K562 (cell line): ENCODE results near the gene FASLG. TPM values are rescaled to one million over a fixed set of nuclear protein-coding genes. Genes with fewer than 3 reads are reported as not detected.

ENCODE experiments used
- ATAC-seq: fragments of 200-7000 bp; cut with Tn5 transposase; 3 replicates; pipeline ENCODE4 v1.9.1; 2020; ENCODE audit warnings: moderate library complexity
- BruUV-seq: library from RNA; stranded (reverse); fragments of 400-500 nt; replicated peaks from 2 replicates; lab custom pipeline; 2021; lab: Mats Ljungman, UMichigan
- CTCF ChIA-PET: fragments of 300-600 bp; formaldehyde crosslinking; extraction: SDS; loops from one replicate; lab custom pipeline; 2021; ENCODE audit warnings: low intra/inter-chr PET ratio; lab: Yijun Ruan, JAX
- POLR2A ChIA-PET: fragments of 300-600, 350-650 bp; sonication (Branson Sonifier 250); formaldehyde crosslinking; extraction: SDS; loops from one replicate; lab custom pipeline; 2021; ENCODE audit warnings: antibody characterized with exemption, inconsistent platforms; lab: Yijun Ruan, JAX
- DNase-seq, 4 experiments: peaks; one replicate each; pipeline versions ENCODE4 v3.0.0 to v3.0.0-alpha.2; 2011 to 2018; ENCODE audit warnings: low spot score in 3 of 4, mixed read lengths in 3 of 4; ENCODE audit errors: extremely low read depth in 1 of 4
- FAIRE-seq: peaks from 2 replicates; lab custom pipeline; 2011; peaks lifted over from hg19 to GRCh38; lab: Jason Lieb, UNC
- H2AFZ ChIP-seq: 2 replicates; pipeline ENCODE4 v1.6.0; 2011; ENCODE audit warnings: low read depth, low read length, control low read depth, inconsistent platforms
- H3K27ac ChIP-seq: fragments of 200-600 bp; 3 replicates; pipeline ENCODE4 v1.8.0; 2011; ENCODE audit warnings: low read depth, mild to moderate bottlenecking, control low read depth, inconsistent platforms, low read length, moderate library complexity, mixed read lengths; ENCODE audit errors: extremely low read depth
- H3K27me3 ChIP-seq, 2 experiments: fragments of 300-600 bp in 1 of 2; 2 replicates in 1 of 2; 3 replicates in 1 of 2; pipeline versions ENCODE4 v1.6.0 to v1.8.0; 2011; ENCODE audit warnings: inconsistent platforms in 2 of 2, low read length in 2 of 2, mild to moderate bottlenecking in 1 of 2, mixed read lengths in 1 of 2, moderate library complexity in 1 of 2; ENCODE audit not compliant: control insufficient read depth in 2 of 2, insufficient read depth in 2 of 2
- H3K36me3 ChIP-seq: fragments of 300-600 bp; 3 replicates; pipeline ENCODE4 v1.8.0; 2011; ENCODE audit warnings: mild to moderate bottlenecking, low read length, inconsistent platforms; ENCODE audit not compliant: control insufficient read depth, insufficient read depth
- H3K4me1 ChIP-seq, 2 experiments: fragments of 200-600 bp in 1 of 2; replicated peaks in 1 of 2; 2 replicates in 1 of 2; 3 replicates in 1 of 2; pipeline versions ENCODE4 v1.5.1 to v1.8.0; 2011; ENCODE audit warnings: inconsistent platforms in 2 of 2, low read length in 2 of 2, mild to moderate bottlenecking in 1 of 2, mixed read lengths in 1 of 2, moderate library complexity in 1 of 2; ENCODE audit not compliant: control insufficient read depth in 2 of 2, insufficient read depth in 2 of 2
- H3K4me2 ChIP-seq: 2 replicates; pipeline ENCODE4 v1.6.1; 2011; ENCODE audit warnings: low read length, control low read depth, inconsistent platforms, mixed read lengths; ENCODE audit not compliant: insufficient read depth
- H3K4me3 ChIP-seq: fragments of 200-600 bp; sonication (generic), shearing (Covaris generic); 2 replicates; pipeline ENCODE4 v1.5.1; 2016; ENCODE audit warnings: control low read depth, inconsistent platforms
- H3K79me2 ChIP-seq: fragments of 200-600 bp; 3 replicates; pipeline ENCODE4 v1.8.0; 2011; ENCODE audit warnings: low read length, inconsistent platforms; ENCODE audit not compliant: control insufficient read depth, insufficient read depth
- H3K9ac ChIP-seq, 2 experiments: 2 replicates each; pipeline versions ENCODE4 v1.6.0 to v1.6.1; 2011; ENCODE audit warnings: low read depth in 2 of 2, low read length in 2 of 2, control low read depth in 1 of 2, inconsistent platforms in 1 of 2, mild to moderate bottlenecking in 1 of 2, mixed read lengths in 1 of 2; ENCODE audit not compliant: insufficient read depth in 1 of 2
- H3K9me1 ChIP-seq: one replicate; pipeline ENCODE4 v1.6.0; 2011; ENCODE audit warnings: inconsistent platforms, mild to moderate bottlenecking, low read length, moderate library complexity; ENCODE audit not compliant: control insufficient read depth, insufficient read depth
- H3K9me3 ChIP-seq: replicated peaks from 2 replicates; pipeline ENCODE4 v1.5.1; 2011; ENCODE audit warnings: low read depth, low read length, inconsistent platforms; ENCODE audit not compliant: control insufficient read depth, insufficient read depth
- H4K20me1 ChIP-seq: replicated peaks from 2 replicates; pipeline ENCODE4 v1.6.1; 2011; ENCODE audit warnings: low read length, inconsistent platforms, mixed read lengths; ENCODE audit not compliant: control insufficient read depth, insufficient read depth
- ELF1 ChIP-seq: fragments of 200-800 bp; sonication (Bioruptor generic); IDR thresholded peaks from 2 replicates; pipeline ENCODE4 v1.6.1; 2016; ENCODE audit warnings: missing genetic modification characterization, missing compliant biosample characterization
- ETV6 ChIP-seq, 3 experiments: fragments of 150-350 bp in 1 of 3; sonication (generic) in 1 of 3; formaldehyde crosslinking in 1 of 3; IDR thresholded peaks; 2 replicates each; pipeline versions ENCODE4 v1.6.1 to v1.8.0; 2014 to 2022; ENCODE audit warnings: borderline replicate concordance in 2 of 3, low read depth in 2 of 3, antibody characterized with exemption in 1 of 3, low read length in 1 of 3, mild to moderate bottlenecking in 1 of 3, missing genetic modification reagents in 1 of 3
- FUS ChIP-seq: fragments of 200-400 bp; formaldehyde crosslinking; optimal IDR thresholded peaks from 2 replicates; pipeline ENCODE3; 2017; ENCODE audit warnings: low read depth, low read length
- POLR2G ChIP-seq: fragments of 200-400 bp; formaldehyde crosslinking; IDR thresholded peaks from 2 replicates; pipeline ENCODE4 v1.6.1; 2017; ENCODE audit warnings: low read depth, mild to moderate bottlenecking, antibody characterized with exemption, low read length, moderate library complexity
- PPARD ChIP-seq: fragments of 250-450 bp; sonication (Bioruptor Pico); IDR thresholded peaks from 2 replicates; pipeline ENCODE4 v1.8.0; 2022; ENCODE audit warnings: inconsistent platforms, mild to moderate bottlenecking, moderate library complexity
- RBM34 ChIP-seq: fragments of 200-400 bp; formaldehyde crosslinking; IDR thresholded peaks from 2 replicates; pipeline ENCODE4 v1.6.1; 2018; ENCODE audit warnings: low read length, borderline replicate concordance; ENCODE audit not compliant: insufficient read depth
- SAFB2 ChIP-seq: fragments of 200-400 bp; formaldehyde crosslinking; IDR thresholded peaks from 2 replicates; pipeline ENCODE4 v1.6.1; 2018; ENCODE audit warnings: borderline replicate concordance, low read length, low read depth, moderate library complexity; ENCODE audit not compliant: severe bottlenecking
- SIN3B ChIP-seq: fragments of 450-650 bp; IDR thresholded peaks from 2 replicates; pipeline ENCODE4 v1.6.1; 2017; ENCODE audit warnings: low read depth, mild to moderate bottlenecking, moderate library complexity
- SPI1 ChIP-seq: IDR thresholded peaks from 2 replicates; pipeline ENCODE4 v1.6.1; 2011; ENCODE audit warnings: low read depth, low read length, control low read depth, borderline replicate concordance
- SRSF9 ChIP-seq: fragments of 200-400 bp; formaldehyde crosslinking; IDR thresholded peaks from 2 replicates; pipeline ENCODE4 v1.6.1; 2017; ENCODE audit warnings: low read depth, low read length, borderline replicate concordance
- TOE1 ChIP-seq, 2 experiments: fragments of 450-650 bp in 1 of 2; sonication (generic) in 1 of 2; formaldehyde crosslinking in 1 of 2; IDR thresholded peaks; 2 replicates each; pipeline versions ENCODE4 v1.7.1 to v1.8.0; 2016 to 2022; ENCODE audit warnings: borderline replicate concordance in 2 of 2, mild to moderate bottlenecking in 2 of 2, antibody characterized with exemption in 1 of 2, inconsistent platforms in 1 of 2, low read depth in 1 of 2, missing genetic modification reagents in 1 of 2, moderate library complexity in 1 of 2
- ZBTB8A ChIP-seq: fragments of 450-650 bp; IDR thresholded peaks from 2 replicates; pipeline ENCODE4 v1.6.1; 2018; ENCODE audit warnings: mild to moderate bottlenecking, moderate library complexity; ENCODE audit not compliant: partially characterized antibody
- ZNF324 ChIP-seq: fragments of 250-450 bp; sonication (Bioruptor Pico); IDR thresholded peaks from 2 replicates; pipeline ENCODE4 v1.4.0; 2020; ENCODE audit warnings: mild to moderate bottlenecking
- ZNF766 ChIP-seq: fragments of 200-800 bp; sonication (Bioruptor generic); conservative IDR thresholded peaks from 2 replicates; pipeline ENCODE4 v1.6.1; 2016; ENCODE audit warnings: missing genetic modification characterization, missing compliant biosample characterization
- ZNF780A ChIP-seq: fragments of 250-450 bp; sonication (Bioruptor Pico); IDR thresholded peaks from 2 replicates; pipeline ENCODE4 v1.5.0; 2021; ENCODE audit warnings: mild to moderate bottlenecking
- WGBS: fragments of 100-300 bp; shearing (Covaris generic); methylation state at CpG from one replicate; pipeline ENCODE4 v1.1.6; 2016; ENCODE audit warnings: low coverage, mixed read lengths; ENCODE audit not compliant: insufficient coverage; ENCODE audit errors: missing lambda C conversion rate; 5-methylcytosine and 5-hydroxymethylcytosine counted together
- in situ Hi-C: fragments of 300-500 bp; cut with MboI; formaldehyde crosslinking; loops from 4 replicates; pipeline ENCODE4 v1.15.0; 2018; ENCODE audit warnings: inconsistent platforms, mixed read lengths
- intact Hi-C: fragments of 100-400 bp; cut with micrococcal nuclease; formaldehyde crosslinking; loops from 2 replicates; pipeline ENCODE4 v1.14.2; 2022
- polyA plus RNA-seq, 8 experiments: library from polyadenylated mRNA; depleted of rRNA in 4 of 8; stranded (reverse) in 5 of 8; unstranded in 3 of 8; fragments of >200 nt; fragmentation: Nextera tagmentation in 2 of 8; fragmentation: Illumina TruSeq in 1 of 8; extraction: Ambion mirVana in 2 of 8; extraction: Trizol in 1 of 8; gene quantifications; 2 replicates each; pipeline versions ENCODE4 v1.2.1 to v1.2.3, GENCODE V29; 2011 to 2014; ENCODE audit warnings: inconsistent platforms in 1 of 8, missing spikeins in 1 of 8
- total RNA-seq, 7 experiments: library from RNA; depleted of rRNA in 6 of 7; stranded (reverse); fragments of >200 nt in 6 of 7; fragmentation: Illumina TruSeq in 2 of 7; extraction: Trizol in 2 of 7; gene quantifications; 2 replicates each; pipeline versions ENCODE4 v1.2.1 to v1.2.3, GENCODE V29; 2011 to 2021; ENCODE audit warnings: low replicate concordance in 1 of 7
- TF ChIP-seq, protein P1 (sequence below): sonication (generic); formaldehyde crosslinking; IDR thresholded peaks from 2 replicates; pipeline ENCODE4 v1.8.1; 2022; ENCODE audit warnings: missing genetic modification reagents
- TF ChIP-seq, protein P2 (sequence below): IDR thresholded peaks from 3 replicates; pipeline ENCODE4 v1.6.1; 2011; ENCODE audit warnings: borderline replicate concordance, mild to moderate bottlenecking; ENCODE audit not compliant: insufficient read length, insufficient read depth
- TF ChIP-seq, protein P3 (sequence below): fragments of 200-400 bp; formaldehyde crosslinking; IDR thresholded peaks from 2 replicates; pipeline ENCODE4 v1.6.1; 2017; ENCODE audit warnings: mild to moderate bottlenecking, low read depth, low read length, moderate library complexity

FASLG gene
- total and polyA plus RNA-seq, 9 of the 15 experiments (the other 6 are each of a cell fraction or from before 2014, with no cell fraction given): not detected

DNA sequence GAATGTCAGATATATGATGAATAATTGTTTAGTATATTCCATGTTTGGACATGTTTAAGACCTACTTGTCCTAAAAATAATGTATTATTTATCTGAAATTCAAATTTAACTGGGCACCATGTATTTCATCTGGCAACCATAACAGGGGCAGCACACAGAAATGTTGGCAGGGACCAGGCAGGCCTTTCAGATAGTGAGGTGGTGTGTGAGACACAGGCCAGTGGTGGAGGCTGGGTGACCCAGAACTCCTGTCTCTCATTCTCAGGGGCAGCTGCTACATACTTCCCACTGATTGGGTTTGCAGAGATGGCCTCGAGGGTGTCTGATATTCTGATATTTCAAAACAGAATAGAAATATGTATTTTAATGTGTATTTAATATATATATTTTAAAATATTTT is 1.3 kb upstream of the FASLG start:
- Histone ChIP-seq H3K9me3 (no peaks in the 10 kb centered on the region), H3K9ac (no peak overlapping the region), H3K27me3 (no peaks in the 10 kb centered on the region), H3K4me1 (peaks cover 2 to 5% of the 10 kb centered on the region in 2 experiments; a peak in 3 of 5 replicates), H3K27ac (no peak overlapping the region), H2AFZ (no peak overlapping the region), H3K9me1 (no peaks in the 10 kb centered on the region), H3K4me2 (no peak overlapping the region), H3K79me2 (no peaks in the 10 kb centered on the region), H3K36me3 (no peaks in the 10 kb centered on the region), H4K20me1 (no peaks in the 10 kb centered on the region), H3K4me3 (no peak overlapping the region)
- WGBS: 13% methylated on average over 1 of the region's 1 CpG
- POLR2A ChIA-PET: no interaction called here
- no TSS peak for BruUV-seq
- ATAC-seq: no peak
- no peak for FAIRE-seq
- no peak for DNase-seq
- CTCF ChIA-PET: no interaction called here
- intact Hi-C loops: no loop called here
- in situ Hi-C loops: no loop called here
- TF ChIP-seq, protein P1, sequence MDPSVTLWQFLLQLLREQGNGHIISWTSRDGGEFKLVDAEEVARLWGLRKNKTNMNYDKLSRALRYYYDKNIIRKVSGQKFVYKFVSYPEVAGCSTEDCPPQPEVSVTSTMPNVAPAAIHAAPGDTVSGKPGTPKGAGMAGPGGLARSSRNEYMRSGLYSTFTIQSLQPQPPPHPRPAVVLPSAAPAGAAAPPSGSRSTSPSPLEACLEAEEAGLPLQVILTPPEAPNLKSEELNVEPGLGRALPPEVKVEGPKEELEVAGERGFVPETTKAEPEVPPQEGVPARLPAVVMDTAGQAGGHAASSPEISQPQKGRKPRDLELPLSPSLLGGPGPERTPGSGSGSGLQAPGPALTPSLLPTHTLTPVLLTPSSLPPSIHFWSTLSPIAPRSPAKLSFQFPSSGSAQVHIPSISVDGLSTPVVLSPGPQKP (CRISPR knock-in tag): no peak
- TF ChIP-seq SAFB2 (no peak), TOE1 (IDR thresholded peaks at IDR 0.05; ENCODE audit: borderline replicate concordance) (no peak), TOE1 (CRISPR knock-in tag; IDR thresholded peaks at IDR 0.05; ENCODE audit: borderline replicate concordance, low read depth) (no peak), ZBTB8A (no peak), ETV6 (IDR thresholded peaks at IDR 0.05; ENCODE audit: borderline replicate concordance in 1 of 2, low read depth in 2 of 2, low read length in 1 of 2) (no peak), ETV6 (CRISPR knock-in tag; IDR thresholded peaks at IDR 0.05; ENCODE audit: borderline replicate concordance) (no peak), SPI1 (no peak), FUS (no peak), ZNF324 (CRISPR knock-in tag) (no peak), POLR2G (no peak), ZNF766 (CRISPR knock-in tag) (no peak), ZNF780A (no peak), RBM34 (no peak), SRSF9 (no peak), ELF1 (tag) (no peak), PPARD (CRISPR knock-in tag) (no peak), SIN3B (no peak)
- TF ChIP-seq, protein P2, sequence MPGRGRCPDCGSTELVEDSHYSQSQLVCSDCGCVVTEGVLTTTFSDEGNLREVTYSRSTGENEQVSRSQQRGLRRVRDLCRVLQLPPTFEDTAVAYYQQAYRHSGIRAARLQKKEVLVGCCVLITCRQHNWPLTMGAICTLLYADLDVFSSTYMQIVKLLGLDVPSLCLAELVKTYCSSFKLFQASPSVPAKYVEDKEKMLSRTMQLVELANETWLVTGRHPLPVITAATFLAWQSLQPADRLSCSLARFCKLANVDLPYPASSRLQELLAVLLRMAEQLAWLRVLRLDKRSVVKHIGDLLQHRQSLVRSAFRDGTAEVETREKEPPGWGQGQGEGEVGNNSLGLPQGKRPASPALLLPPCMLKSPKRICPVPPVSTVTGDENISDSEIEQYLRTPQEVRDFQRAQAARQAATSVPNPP: no peak
- TF ChIP-seq, protein P3, sequence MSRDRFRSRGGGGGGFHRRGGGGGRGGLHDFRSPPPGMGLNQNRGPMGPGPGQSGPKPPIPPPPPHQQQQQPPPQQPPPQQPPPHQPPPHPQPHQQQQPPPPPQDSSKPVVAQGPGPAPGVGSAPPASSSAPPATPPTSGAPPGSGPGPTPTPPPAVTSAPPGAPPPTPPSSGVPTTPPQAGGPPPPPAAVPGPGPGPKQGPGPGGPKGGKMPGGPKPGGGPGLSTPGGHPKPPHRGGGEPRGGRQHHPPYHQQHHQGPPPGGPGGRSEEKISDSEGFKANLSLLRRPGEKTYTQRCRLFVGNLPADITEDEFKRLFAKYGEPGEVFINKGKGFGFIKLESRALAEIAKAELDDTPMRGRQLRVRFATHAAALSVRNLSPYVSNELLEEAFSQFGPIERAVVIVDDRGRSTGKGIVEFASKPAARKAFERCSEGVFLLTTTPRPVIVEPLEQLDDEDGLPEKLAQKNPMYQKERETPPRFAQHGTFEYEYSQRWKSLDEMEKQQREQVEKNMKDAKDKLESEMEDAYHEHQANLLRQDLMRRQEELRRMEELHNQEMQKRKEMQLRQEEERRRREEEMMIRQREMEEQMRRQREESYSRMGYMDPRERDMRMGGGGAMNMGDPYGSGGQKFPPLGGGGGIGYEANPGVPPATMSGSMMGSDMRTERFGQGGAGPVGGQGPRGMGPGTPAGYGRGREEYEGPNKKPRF: no peak
